Measurements from ENCODE around the gene TCF12.
A peak's percentile ranks its signal among the peaks of the same experiment; 100 is the strongest.

Gene TCF12

GRCh38 chr15:57227166-57227565 lies 308.7 kb downstream of the TCF12 start:
- DNase-seq: no peak

DNA sequence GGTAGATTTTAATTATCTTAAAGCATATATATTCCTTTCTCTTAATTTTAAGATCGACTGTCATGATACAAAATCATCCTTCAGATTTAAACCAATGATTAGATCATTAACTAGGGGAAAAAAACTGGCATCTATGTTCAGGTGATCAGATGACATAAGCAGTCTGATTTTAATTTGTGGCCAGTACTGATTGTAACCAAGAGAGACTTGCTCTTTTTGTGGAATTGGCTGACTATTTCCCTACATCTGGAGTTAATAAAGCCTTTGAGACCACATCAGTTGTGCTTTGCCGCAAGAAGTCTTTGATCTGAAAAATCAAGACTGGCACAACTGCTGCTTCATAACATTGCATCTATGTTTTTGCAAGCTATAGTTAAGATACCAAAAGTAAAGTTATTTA lies 309.5 kb downstream of the TCF12 start:
- no peak for DNase-seq

DNA sequence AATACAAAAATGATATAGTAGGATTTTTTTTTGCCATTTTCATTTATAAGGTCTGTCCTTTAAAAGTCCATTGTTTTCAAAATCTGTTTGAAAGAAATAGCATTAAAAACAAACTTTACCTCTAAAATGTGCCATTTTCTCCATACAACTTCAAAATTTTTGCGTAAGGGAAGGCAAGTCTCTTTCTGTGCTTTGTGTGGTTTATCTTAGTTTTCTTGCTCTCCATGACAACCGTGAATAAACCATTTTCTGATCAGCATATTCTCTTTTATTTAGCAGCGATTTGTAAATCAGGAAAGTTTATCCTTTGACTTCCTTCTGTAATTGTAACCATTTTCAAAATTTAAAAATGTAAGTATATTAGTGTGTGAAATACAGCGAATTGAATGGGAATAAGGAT lies 310.0 kb downstream of the TCF12 start:
- DNase-seq: no peak

DNA sequence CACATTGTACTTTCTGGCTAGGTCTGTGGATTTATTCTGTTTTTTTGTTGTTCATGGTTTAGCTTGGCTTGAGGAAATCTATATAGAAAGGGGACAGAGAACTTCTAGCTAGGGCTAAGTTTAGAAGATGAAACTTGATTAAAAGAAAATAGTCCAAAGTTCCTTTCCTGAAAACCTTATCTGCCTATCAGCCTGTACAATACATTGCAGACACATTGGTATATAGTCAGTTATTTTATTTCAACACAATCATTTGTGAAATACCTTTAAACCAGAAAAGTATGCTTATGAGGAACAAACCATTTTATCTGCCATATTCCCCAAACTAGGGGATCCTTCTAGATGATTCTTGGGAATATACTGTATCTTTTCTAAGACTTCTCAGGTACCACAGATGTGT lies 310.6 kb downstream of the TCF12 start:
- DNase-seq: no peak

GRCh38 chr15:57231559-57231958 lies 313.1 kb downstream of the TCF12 start:
- DNase-seq: no peak

- DNase-seq: no peak
Observed at GRCh38 chr15:57234156-57234555, 315.7 kb downstream of the TCF12 start.

DNA sequence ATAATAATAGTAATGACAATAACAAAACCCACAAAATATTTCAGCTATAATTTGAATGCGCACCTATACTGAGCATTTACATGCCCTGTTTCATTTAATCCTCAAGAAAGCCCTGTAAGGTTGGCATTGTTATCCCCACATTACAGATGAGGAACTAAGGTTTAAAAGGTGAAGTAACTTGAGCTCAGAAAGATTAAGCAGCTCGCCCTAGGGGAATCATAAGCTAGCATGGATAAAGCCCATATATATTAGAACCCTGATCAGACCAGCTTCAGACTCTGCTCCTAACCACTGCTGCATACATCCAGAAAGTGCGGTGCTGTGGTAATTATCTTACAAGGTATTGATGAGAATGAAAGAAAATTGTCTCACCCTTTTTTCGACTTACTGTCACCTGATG lies 316.7 kb downstream of the TCF12 start:
- DNase-seq: no peak

- peak; percentile 81 for DNase-seq
Observed at GRCh38 chr15:57235873-57236272, 317.4 kb downstream of the TCF12 start.

DNA sequence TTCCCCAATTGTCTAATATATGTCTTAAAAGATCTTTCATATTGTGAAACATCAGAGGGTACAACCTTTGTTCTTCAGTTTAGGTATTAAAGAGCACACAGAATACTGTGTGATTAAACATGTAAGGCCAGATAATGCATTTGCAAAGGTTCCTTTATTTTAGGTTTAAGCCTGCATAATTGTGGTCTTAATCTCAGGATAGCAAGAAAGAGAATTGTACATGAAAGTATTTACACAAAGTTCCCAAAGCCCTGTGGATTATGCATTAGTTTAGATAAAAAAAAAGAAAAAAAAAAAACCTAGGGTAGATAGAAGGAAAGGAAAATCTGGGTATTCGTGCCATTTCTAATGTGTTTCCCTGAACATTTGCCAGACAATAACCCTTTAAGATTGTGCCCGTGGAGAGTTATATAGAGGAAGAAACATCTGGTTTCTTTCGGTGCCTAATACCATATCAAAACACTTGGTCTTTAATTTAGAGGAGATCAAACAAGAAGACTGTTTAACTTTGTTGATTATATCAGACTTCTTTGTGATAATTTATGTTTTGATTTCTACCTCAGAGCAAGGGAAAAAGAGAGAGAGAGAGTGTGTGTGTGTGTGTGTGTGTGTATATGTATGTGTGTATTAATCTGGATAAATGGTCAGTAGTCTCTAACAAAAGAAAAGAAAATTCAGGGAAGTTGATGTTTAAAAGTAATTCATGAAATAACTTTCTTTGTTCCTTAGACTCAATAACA lies 318.3 kb downstream of the TCF12 start:
- no peak for DNase-seq

DNA sequence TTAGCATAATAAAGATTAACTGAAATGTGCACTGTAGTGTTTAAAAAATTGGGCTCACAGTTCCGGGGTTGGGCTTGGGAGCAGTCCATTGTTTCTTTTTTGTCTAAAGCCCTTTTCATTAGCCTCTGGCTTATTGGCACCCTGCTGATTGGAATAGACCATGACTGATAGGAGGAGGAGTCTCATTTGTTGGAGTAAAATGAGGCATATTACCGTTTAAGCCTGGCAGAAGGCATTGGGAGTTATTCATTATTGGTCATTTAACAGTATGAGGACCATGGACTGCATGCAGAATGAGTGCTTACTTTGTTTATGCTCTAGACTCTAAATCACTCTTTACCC lies 318.8 kb downstream of the TCF12 start:
- no peak for DNase-seq

DNA sequence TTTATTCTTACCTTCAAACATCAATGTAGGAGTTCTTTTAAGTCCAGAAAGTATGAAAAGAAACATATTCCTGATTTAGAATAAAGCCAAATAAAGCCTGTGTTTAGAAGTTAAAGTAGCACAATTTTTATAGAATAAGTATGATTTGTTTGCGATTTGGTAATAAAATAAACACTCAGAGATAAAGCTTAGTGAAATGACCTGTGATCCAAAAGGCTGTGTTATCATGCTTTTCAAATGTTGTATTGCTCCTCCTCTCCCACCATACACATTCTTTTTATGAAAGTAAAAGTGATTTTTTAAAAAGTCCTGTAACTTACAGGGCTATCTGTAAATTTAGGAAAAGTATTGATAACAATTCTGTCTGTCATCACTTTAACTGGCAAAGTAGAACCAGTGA lies 319.2 kb downstream of the TCF12 start:
- no peak for DNase-seq

- DNase-seq: no peak
Observed at GRCh38 chr15:57245130-57245529, 326.7 kb downstream of the TCF12 start.

- DNase-seq: no peak
Observed at GRCh38 chr15:57245714-57246113, 327.3 kb downstream of the TCF12 start.

GRCh38 chr15:57248074-57248473 lies 329.6 kb downstream of the TCF12 start:
- DNase-seq: no peak

DNA sequence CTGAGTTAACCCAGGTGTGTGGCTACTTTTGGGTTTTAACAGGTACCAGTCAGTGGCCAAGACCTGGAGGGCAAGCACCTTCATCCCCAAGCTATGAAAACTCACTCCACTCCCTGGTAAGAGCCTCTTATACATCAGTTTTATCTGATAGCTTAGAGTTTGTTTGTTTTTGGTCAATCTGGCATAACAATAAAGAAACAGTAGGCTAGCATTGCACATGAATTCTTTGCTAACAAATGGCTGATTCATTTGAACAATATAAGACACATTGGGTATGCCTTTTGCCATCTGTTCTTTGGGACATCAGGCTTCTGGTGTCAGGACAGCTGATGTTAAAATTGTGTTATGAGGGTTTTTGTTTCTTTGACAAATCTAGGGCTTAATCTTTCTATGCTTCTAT lies 332.9 kb downstream of the TCF12 start:
- DNase-seq: no peak

DNA sequence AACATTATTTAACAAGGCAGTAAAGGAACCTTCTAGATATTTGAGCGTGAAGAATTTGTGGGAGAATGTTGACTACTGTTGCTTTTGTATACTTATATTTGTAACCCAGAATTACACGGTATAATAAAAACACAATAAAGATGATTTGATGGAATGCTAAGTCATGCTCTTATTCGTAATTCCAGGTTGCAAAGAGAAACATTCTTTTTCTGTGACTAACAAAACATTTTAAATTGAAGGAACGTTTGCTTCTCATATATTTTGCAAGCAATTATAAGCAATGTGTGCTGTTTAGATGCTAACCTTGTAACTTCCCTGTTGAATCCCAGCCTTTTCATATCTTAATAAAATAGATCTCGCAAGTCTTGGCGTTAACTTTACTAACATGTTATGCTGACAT lies 333.5 kb downstream of the TCF12 start:
- DNase-seq: no peak

GRCh38 chr15:57253082-57253481 lies 334.6 kb downstream of the TCF12 start:
- DNase-seq: no peak

GRCh38 chr15:57253500-57253899 lies 335.1 kb downstream of the TCF12 start:
- no peak for DNase-seq

DNA sequence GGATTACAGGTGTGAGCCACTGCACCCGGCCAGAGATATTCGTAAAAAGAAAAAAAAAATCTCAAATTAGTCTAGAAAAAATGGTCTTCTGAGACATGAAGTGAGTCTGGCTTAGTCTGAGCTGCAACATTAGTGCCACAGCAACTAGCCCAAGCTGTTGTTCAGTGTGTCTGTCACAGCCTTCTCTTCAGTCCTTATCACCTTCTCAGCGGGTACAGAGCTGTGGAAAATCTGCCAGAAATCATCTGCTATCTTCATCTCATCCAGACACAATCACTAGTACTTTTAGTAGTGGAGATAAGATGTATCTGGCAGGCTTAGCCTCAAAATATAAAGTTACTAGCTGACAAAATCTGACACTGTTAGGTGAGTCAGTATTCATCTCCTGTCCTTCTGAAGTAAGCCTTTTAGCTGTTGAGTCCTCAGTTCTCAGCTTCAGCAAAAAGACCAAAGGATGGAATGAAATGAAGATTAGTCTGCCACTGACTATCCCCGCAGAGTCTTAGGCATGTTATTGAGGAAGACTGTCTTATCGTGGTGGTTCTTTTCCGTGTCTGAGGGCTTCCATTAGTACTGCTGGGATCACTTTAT lies 337.4 kb downstream of the TCF12 start:
- DNase-seq: no peak

- no peak for DNase-seq
Observed at GRCh38 chr15:57256939-57257338, 338.5 kb downstream of the TCF12 start.

- no peak for DNase-seq
Observed at GRCh38 chr15:57259568-57260040, 341.2 kb downstream of the TCF12 start.

DNA sequence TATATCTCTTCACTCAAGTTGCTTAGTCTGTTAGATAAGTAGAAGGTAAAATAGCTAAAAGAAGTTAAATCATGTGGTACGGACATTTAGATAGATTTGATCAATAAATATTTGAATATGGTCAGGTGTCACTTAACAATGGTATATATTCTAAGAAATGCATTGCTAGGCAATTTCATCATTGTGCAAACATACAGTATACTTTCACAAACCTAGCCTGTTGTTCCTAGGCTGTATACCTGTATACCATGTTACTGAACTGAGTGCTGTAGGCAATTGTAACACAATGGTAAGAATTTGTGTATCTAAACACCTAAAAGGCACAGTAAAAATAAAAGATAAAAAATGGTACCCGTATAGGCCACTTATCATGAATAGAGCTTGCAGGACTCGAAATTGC lies 345.1 kb downstream of the TCF12 start:
- no peak for DNase-seq

DNA sequence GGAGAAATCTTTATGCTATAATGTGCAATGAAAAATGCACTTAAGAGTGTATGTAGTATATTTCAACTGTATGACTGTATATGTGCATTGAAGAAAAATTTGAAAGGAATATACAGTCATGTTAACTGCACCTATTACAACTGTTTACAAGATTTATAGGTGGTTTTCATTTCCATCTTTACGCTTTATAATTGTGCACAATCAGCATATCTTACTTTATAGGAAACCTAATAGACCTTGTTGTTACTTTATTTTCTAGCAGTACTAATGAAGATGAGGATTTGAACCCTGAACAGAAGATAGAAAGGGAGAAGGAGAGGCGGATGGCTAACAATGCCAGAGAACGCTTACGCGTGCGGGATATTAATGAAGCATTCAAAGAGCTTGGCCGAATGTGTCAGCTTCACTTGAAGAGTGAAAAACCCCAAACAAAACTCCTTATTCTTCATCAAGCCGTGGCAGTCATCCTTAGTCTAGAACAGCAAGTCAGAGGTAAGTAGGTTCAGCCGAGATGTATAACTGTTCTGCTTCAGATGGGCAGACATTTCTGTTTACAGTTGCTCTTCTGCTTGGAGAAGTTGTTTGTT lies 354.4 kb downstream of the TCF12 start:
- DNase-seq: no peak

DNA sequence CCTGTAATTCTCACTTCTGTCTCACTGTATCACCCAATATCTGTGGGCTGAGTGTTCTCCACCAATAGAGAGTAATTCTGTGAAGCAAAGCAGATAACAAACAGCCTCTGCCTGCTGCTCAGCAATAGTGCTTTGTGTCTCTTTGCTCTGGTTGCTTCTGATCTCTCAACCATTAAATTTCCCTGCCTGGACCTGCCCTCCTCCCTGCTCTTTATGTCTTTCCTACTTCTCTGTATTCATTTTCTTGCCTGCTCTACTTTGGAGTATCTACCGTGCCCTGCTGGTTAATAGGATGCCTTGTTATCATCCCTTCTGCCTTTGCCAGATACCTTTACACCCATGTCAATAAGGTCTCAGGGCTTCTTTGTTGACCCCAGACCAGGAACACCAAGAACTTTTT lies 355.0 kb downstream of the TCF12 start:
- no peak for DNase-seq

GRCh38 chr15:57278439-57278838 lies 360.0 kb downstream of the TCF12 start:
- no peak for DNase-seq

All from NCI-H226 (cell line).